Measurements from ENCODE around the gene ANKRD10.

ANKRD10 gene

GRCh38 chr13:110907301-110907700 lies 7.6 kb downstream of the ANKRD10 start:
- H3K4me3 ChIP-seq (replicated peaks; ENCODE audit: low read depth, low read length) = no peak overlapping the region
- no peak for TF ChIP-seq CTCF (IDR thresholded peaks at IDR 0.05; ENCODE audit: low read depth, low read length, missing control alignments)
- no peak for DNase-seq (ENCODE audit: extremely low read depth, low read depth)

GRCh38 chr13:110904748-110905147 lies 10.1 kb downstream of the ANKRD10 start:
- no peak for DNase-seq (ENCODE audit: extremely low read depth, low read depth)
- no peak overlapping the region for H3K4me3 ChIP-seq (replicated peaks; ENCODE audit: low read depth, low read length)
- TF ChIP-seq CTCF (IDR thresholded peaks at IDR 0.05; ENCODE audit: low read depth, low read length, missing control alignments) = no peak

GRCh38 chr13:110902370-110902769 lies 12.5 kb downstream of the ANKRD10 start:
- no peak overlapping the region for H3K4me3 ChIP-seq (replicated peaks; ENCODE audit: low read depth, low read length)
- DNase-seq (ENCODE audit: extremely low read depth, low read depth) = no peak
- no peak for TF ChIP-seq CTCF (IDR thresholded peaks at IDR 0.05; ENCODE audit: low read depth, low read length, missing control alignments)

GRCh38 chr13:110897521-110897920 lies 17.3 kb downstream of the ANKRD10 start:
- DNase-seq (ENCODE audit: extremely low read depth, low read depth) = no peak

GRCh38 chr13:110897014-110897413 lies 17.9 kb downstream of the ANKRD10 start:
- TF ChIP-seq CTCF (IDR thresholded peaks at IDR 0.05; ENCODE audit: low read depth, low read length, missing control alignments) = no peak
- no peak for DNase-seq (ENCODE audit: extremely low read depth, low read depth)
- no peak overlapping the region for H3K4me3 ChIP-seq (replicated peaks; ENCODE audit: low read depth, low read length)

More at GRCh38 chr13:110897521-110897920, 17.3 kb downstream of the ANKRD10 start:
- TF ChIP-seq CTCF (IDR thresholded peaks at IDR 0.05; ENCODE audit: low read depth, low read length, missing control alignments) = no peak
- no peak overlapping the region for H3K4me3 ChIP-seq (replicated peaks; ENCODE audit: low read depth, low read length)

- no peak for TF ChIP-seq CTCF (IDR thresholded peaks at IDR 0.05; ENCODE audit: low read depth, low read length, missing control alignments)
- H3K4me3 ChIP-seq (replicated peaks; ENCODE audit: low read depth, low read length) = no peak overlapping the region
- DNase-seq (ENCODE audit: extremely low read depth, low read depth) = no peak
Observed at GRCh38 chr13:110894086-110894485, 20.8 kb downstream of the ANKRD10 start.

- no peak overlapping the region for H3K4me3 ChIP-seq (replicated peaks; ENCODE audit: low read depth, low read length)
- DNase-seq (ENCODE audit: extremely low read depth, low read depth) = no peak
- no peak for TF ChIP-seq CTCF (IDR thresholded peaks at IDR 0.05; ENCODE audit: low read depth, low read length, missing control alignments)
Observed at GRCh38 chr13:110893571-110893970, 21.3 kb downstream of the ANKRD10 start.
